Stimulated activated CD8-positive, alpha-beta memory T cell treated with anti-CD3 and anti-CD28 coated beads, Interleukin-12 subunit alpha, Interleukin-12 subunit beta, amount 100 ng/mL, for 24 hours (primary cell): ENCODE data around the gene F2RL1.
"Not testable (repeated sequence)": the region's sequence is repeated elsewhere in the genome, so short reads cannot be mapped to it uniquely, and the experiment has no call there.

Source experiments
- DNase-seq: peaks from one replicate; pipeline ENCODE4 v3.0.0-alpha.2; 2020; ENCODE audit errors: extremely low read depth

Gene F2RL1

GRCh38 chr5:76805821-76806505, 12.9 kb upstream of the F2RL1 start:
- no peak for DNase-seq

- no peak for DNase-seq
Measured at GRCh38 chr5:76807296-76807695, 11.5 kb upstream of the F2RL1 start.

GRCh38 chr5:76808141-76808691, 10.6 kb upstream of the F2RL1 start:
- no peak for DNase-seq

GRCh38 chr5:76809141-76809540, 9.7 kb upstream of the F2RL1 start:
- DNase-seq: no peak

GRCh38 chr5:76810236-76810635, 8.6 kb upstream of the F2RL1 start:
- DNase-seq: no peak

GRCh38 chr5:76811214-76811613, 7.6 kb upstream of the F2RL1 start:
- DNase-seq: no peak

- not testable (repeated sequence) for DNase-seq
Measured at GRCh38 chr5:76812209-76812608, 6.6 kb upstream of the F2RL1 start.

- DNase-seq: no peak
Measured at GRCh38 chr5:76813982-76814562, 4.8 kb upstream of the F2RL1 start.

GRCh38 chr5:76816110-76816831, 2.6 kb upstream of the F2RL1 start:
- no peak for DNase-seq

GRCh38 chr5:76819851-76820525, 1.2 kb downstream of the F2RL1 start:
- no peak for DNase-seq

GRCh38 chr5:76820526-76820890, 1.7 kb downstream of the F2RL1 start:
- no peak for DNase-seq

- DNase-seq: no peak
Measured at GRCh38 chr5:76821136-76821535, 2.3 kb downstream of the F2RL1 start.

- not testable (repeated sequence) for DNase-seq
Measured at GRCh38 chr5:76822105-76822731, 3.4 kb downstream of the F2RL1 start.

- not testable (repeated sequence) for DNase-seq
Measured at GRCh38 chr5:76826416-76826815, 7.6 kb downstream of the F2RL1 start.

GRCh38 chr5:76831110-76831452, 12.3 kb downstream of the F2RL1 start:
- DNase-seq: no peak

GRCh38 chr5:76836181-76836580, 17.4 kb downstream of the F2RL1 start:
- DNase-seq: no peak

- no peak for DNase-seq
Measured at GRCh38 chr5:76836585-76836984, 17.8 kb downstream of the F2RL1 start.

GRCh38 chr5:76838481-76839261, 19.8 kb downstream of the F2RL1 start:
- DNase-seq: no peak

- DNase-seq: no peak
Measured at GRCh38 chr5:76841361-76841760, 22.5 kb downstream of the F2RL1 start.

- no peak for DNase-seq
Measured at GRCh38 chr5:76845890-76846289, 27.1 kb downstream of the F2RL1 start.
